Liver (tissue), 9 donors: Measurements from ENCODE around the gene NXPH4. TPM values are rescaled to one million over a fixed set of nuclear protein-coding genes. Genes with fewer than 3 reads are reported as not detected.

Experiments
- DNase-seq: peaks from one replicate; pipeline ENCODE4 v3.0.0-alpha.2; 2017; ENCODE audit warnings: low spot score
- H3K27ac ChIP-seq, 2 donors: one replicate each; pipeline ENCODE4 v1.7.0; 2013; ENCODE audit warnings: inconsistent platforms in 2 of 2, low read length in 2 of 2, control low read depth in 1 of 2, low read depth in 1 of 2, mild to moderate bottlenecking in 1 of 2
- H3K27me3 ChIP-seq, 4 donors: one replicate each; pipeline versions ENCODE4 v1.6.1 to v1.7.0; 2013; ENCODE audit warnings: low read length in 3 of 4, inconsistent platforms in 1 of 4, mild to moderate bottlenecking in 1 of 4, moderate library complexity in 1 of 4; ENCODE audit not compliant: control insufficient read depth in 4 of 4, insufficient read depth in 4 of 4
- H3K36me3 ChIP-seq, 4 donors: one replicate each; pipeline versions ENCODE4 v1.6.1 to v1.7.0; 2013; ENCODE audit warnings: low read length in 3 of 4, mild to moderate bottlenecking in 3 of 4, low read depth in 1 of 4, moderate library complexity in 1 of 4; ENCODE audit not compliant: control insufficient read depth in 4 of 4, insufficient read depth in 3 of 4
- H3K4me1 ChIP-seq, 4 donors: one replicate each; pipeline versions ENCODE4 v1.6.1 to v1.7.0; 2013; ENCODE audit warnings: low read length in 3 of 4, mild to moderate bottlenecking in 3 of 4, moderate library complexity in 1 of 4; ENCODE audit not compliant: control insufficient read depth in 4 of 4, insufficient read depth in 4 of 4
- H3K4me3 ChIP-seq, 3 donors: one replicate each; pipeline versions ENCODE4 v1.6.1 to v1.7.0; 2013; ENCODE audit warnings: low read length in 3 of 3, control low read depth in 1 of 3, low read depth in 1 of 3, mild to moderate bottlenecking in 1 of 3
- H3K9ac ChIP-seq, 2 donors: one replicate each; pipeline ENCODE4 v1.7.0; 2013; ENCODE audit warnings: low read length in 2 of 2, mild to moderate bottlenecking in 2 of 2, moderate library complexity in 2 of 2, control low read depth in 1 of 2, low read depth in 1 of 2
- H3K9me3 ChIP-seq, 4 donors: one replicate each; pipeline versions ENCODE4 v1.6.1 to v1.7.0; 2013; ENCODE audit warnings: low read length in 3 of 4; ENCODE audit not compliant: control insufficient read depth in 4 of 4
- ATF3 ChIP-seq: IDR thresholded peaks from 2 replicates; pipeline ENCODE4 v1.6.1; 2016; ENCODE audit warnings: antibody characterized with exemption
- CTCF ChIP-seq: fragments of 150-350 bp; IDR thresholded peaks from 2 replicates; pipeline ENCODE4 v1.5.1; 2017; ENCODE audit warnings: improper control_type of control experiment, low read depth, low read length; ENCODE audit not compliant: missing input control
- EGR1 ChIP-seq, 2 donors: IDR thresholded peaks; 2 replicates each; pipeline ENCODE4 v1.6.1; 2016 to 2018; ENCODE audit warnings: antibody characterized with exemption in 2 of 2, low read depth in 2 of 2
- FOXA1 ChIP-seq: IDR thresholded peaks from 2 replicates; pipeline ENCODE4 v1.6.1; 2016; ENCODE audit warnings: antibody characterized with exemption
- FOXA2 ChIP-seq: IDR thresholded peaks from 2 replicates; pipeline ENCODE4 v1.6.1; 2016; ENCODE audit warnings: antibody characterized with exemption
- GABPA ChIP-seq, 2 donors: IDR thresholded peaks in 1 of 2; conservative IDR thresholded peaks in 1 of 2; 2 replicates each; pipeline ENCODE4 v1.6.1; 2016; ENCODE audit warnings: antibody characterized with exemption in 2 of 2, mild to moderate bottlenecking in 1 of 2, moderate library complexity in 1 of 2
- HNF4A ChIP-seq, 2 donors: conservative IDR thresholded peaks; 2 replicates each; pipeline ENCODE4 v1.6.1; 2016; ENCODE audit warnings: antibody characterized with exemption in 2 of 2, mild to moderate bottlenecking in 2 of 2
- JUND ChIP-seq, 2 donors: IDR thresholded peaks; 2 replicates each; pipeline ENCODE4 v1.6.1; 2016; ENCODE audit warnings: antibody characterized with exemption in 2 of 2
- NR2F2 ChIP-seq: IDR thresholded peaks from 2 replicates; pipeline ENCODE4 v1.6.1; 2016; ENCODE audit warnings: antibody characterized with exemption
- REST ChIP-seq: IDR thresholded peaks from 2 replicates; pipeline ENCODE4 v1.6.1; 2016; ENCODE audit warnings: antibody characterized with exemption, mild to moderate bottlenecking
- RXRA ChIP-seq, 2 donors: IDR thresholded peaks; 2 replicates each; pipeline ENCODE4 v1.6.1; 2017 to 2018; ENCODE audit warnings: antibody characterized with exemption in 2 of 2, mild to moderate bottlenecking in 1 of 2
- SP1 ChIP-seq: IDR thresholded peaks from 2 replicates; pipeline ENCODE4 v1.6.1; 2018; ENCODE audit warnings: antibody characterized with exemption, mild to moderate bottlenecking
- TAF1 ChIP-seq: conservative IDR thresholded peaks from 2 replicates; pipeline ENCODE4 v1.6.1; 2016; ENCODE audit warnings: antibody characterized with exemption, mild to moderate bottlenecking
- YY1 ChIP-seq: IDR thresholded peaks from 2 replicates; pipeline ENCODE4 v1.6.1; 2016; ENCODE audit warnings: antibody characterized with exemption, mild to moderate bottlenecking
- ZBTB33 ChIP-seq: IDR thresholded peaks from 2 replicates; pipeline ENCODE4 v1.6.1; 2016; ENCODE audit warnings: antibody characterized with exemption
- WGBS: extraction: QIAGEN DNeasy Blood & Tissue Kit; methylation state at CpG from one replicate; pipeline ENCODE4 v1.1.7; 2013; 5-methylcytosine and 5-hydroxymethylcytosine counted together
- polyA plus RNA-seq, 2 donors: library from polyadenylated mRNA; stranded (reverse) in 1 of 2; unstranded in 1 of 2; fragments of 200-250 nt in 1 of 2; fragments of >200 nt in 1 of 2; fragmentation: Nextera tagmentation in 1 of 2; extraction: Ambion mirVana in 1 of 2; gene quantifications; one replicate each; pipeline versions ENCODE4 v1.2.1 to v1.2.3, GENCODE V29; 2013 to 2015
- total RNA-seq, 2 donors: library from RNA; depleted of rRNA; stranded (reverse); fragments of >200 nt; gene quantifications; one replicate each; pipeline ENCODE4 v1.2.3, GENCODE V29; 2014
- donor health status: healthy.
- donor health status: healthy.
- donor health status: healthy.
- donor health status: healthy.
- donor health status: healthy.

Gene NXPH4
- total and polyA plus RNA-seq, 4 donors = 0.15 TPM; not detected in 3

- no peak for DNase-seq
- H3K9ac ChIP-seq = no peak overlapping the region
- WGBS = 84% methylated on average over 4 of the region's 4 CpGs
- peak overlapping the region; percentile 80 to 90 for H3K27ac ChIP-seq
- peaks cover 2 to 34% (median 16%) of the 10 kb centered on the region in 4 donors for H3K36me3 ChIP-seq
- peaks cover 7 to 53% (median 42%) of the 10 kb centered on the region in 4 donors for H3K4me1 ChIP-seq
- H3K9me3 ChIP-seq = no peaks in the 10 kb centered on the region
- TF ChIP-seq ZBTB33 (no peak), RXRA (IDR thresholded peaks at IDR 0.05) (no peak), NR2F2 (no peak), FOXA2 (no peak), HNF4A (conservative IDR thresholded peaks at IDR 0.05) (no peak), TAF1 (no peak), YY1 (no peak), SP1 (no peak), ATF3 (no peak), EGR1 (IDR thresholded peaks at IDR 0.05; ENCODE audit: low read depth in 2 of 2) (no peak), GABPA (IDR thresholded peaks at IDR 0.05 in 1 of 2, conservative IDR thresholded peaks at IDR 0.05 in 1 of 2) (no peak), CTCF (no peak)
- no peak overlapping the region for H3K4me3 ChIP-seq
- H3K27me3 ChIP-seq = no peaks in the 10 kb centered on the region
These were observed 43.8 kb downstream of the NXPH4 start for GRCh38 chr12:57260366-57260765.

GRCh38 chr12:57261428-57261865, 44.9 kb downstream of the NXPH4 start:
- Histone ChIP-seq H3K27me3 (no peaks in the 10 kb centered on the region), H3K9ac (no peak overlapping the region), H3K27ac (peak overlapping the region; percentile 80 to 90), H3K4me1 (peaks cover 7 to 53% (median 42%) of the 10 kb centered on the region in 4 donors), H3K4me3 (no peak overlapping the region), H3K9me3 (no peaks in the 10 kb centered on the region), H3K36me3 (peaks cover 0 to 28% (median 7%) of the 10 kb centered on the region in 4 donors)
- DNase-seq = no peak
- no peak for TF ChIP-seq EGR1 (IDR thresholded peaks at IDR 0.05; ENCODE audit: low read depth in 2 of 2)
- TF ChIP-seq ATF3 = no peak
- no peak for TF ChIP-seq NR2F2
- peak in 1 of 2 donors; percentile 5 for TF ChIP-seq HNF4A (conservative IDR thresholded peaks at IDR 0.05)
- TF ChIP-seq REST = no peak
- TF ChIP-seq FOXA1 = no peak
- no peak for TF ChIP-seq JUND (IDR thresholded peaks at IDR 0.05)
- WGBS = 58% methylated on average over 2 of the region's 2 CpGs
